ENCODE results near the gene DGLUCY.

GRCh38 chr14:91261115-91261514, 147.2 kb downstream of the DGLUCY start:
- TF ChIP-seq CTCF (IDR thresholded peaks at IDR 0.05; ENCODE audit: borderline replicate concordance, extremely low read depth, low read length, poor library complexity, severe bottlenecking): no peak
- no peak for TF ChIP-seq EZH2 (IDR thresholded peaks at IDR 0.05; ENCODE audit: borderline replicate concordance, low read depth, low read length, severe bottlenecking)

All from DND-41 (cell line).